GM19193 (cell line): ENCODE results near the gene ITGAD.

ENCODE experiments used
- POLR2A ChIP-seq: IDR thresholded peaks from 4 replicates; pipeline ENCODE4 v1.6.1; 2011; ENCODE audit not compliant: insufficient read depth, insufficient read length; ENCODE audit errors: extremely low read depth

The ITGAD gene

DNA sequence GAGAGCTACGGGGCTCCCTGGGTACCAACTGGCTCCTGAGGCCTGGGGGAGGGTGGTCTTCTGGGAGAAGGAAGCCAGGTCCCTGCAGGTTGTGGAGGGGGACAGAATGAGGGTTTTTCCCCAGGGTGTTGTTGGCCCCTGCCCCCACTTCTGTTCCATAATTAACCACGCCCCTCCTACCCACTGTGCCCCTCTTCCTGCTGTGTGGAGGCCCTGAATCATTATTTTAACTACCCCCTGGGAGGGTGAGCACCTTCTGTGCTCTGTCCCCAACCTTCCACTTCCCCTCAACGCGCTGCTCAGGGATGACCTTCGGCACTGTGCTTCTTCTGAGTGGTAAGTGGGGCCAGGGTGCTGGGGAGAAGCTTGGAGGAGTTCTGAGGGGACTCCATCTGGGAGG is at the start of gene ITGAD:
Gene ITGAD, plus strand, starts transcription at position 280 of the 400 bp plus-strand sequence. Its CDS starts 26 bp downstream, at position 306.
- no peak for TF ChIP-seq POLR2A

- no peak for TF ChIP-seq POLR2A
Observed at GRCh38 chr16:31344712-31345111, 48.4 kb upstream of the ITGAD start.

DNA sequence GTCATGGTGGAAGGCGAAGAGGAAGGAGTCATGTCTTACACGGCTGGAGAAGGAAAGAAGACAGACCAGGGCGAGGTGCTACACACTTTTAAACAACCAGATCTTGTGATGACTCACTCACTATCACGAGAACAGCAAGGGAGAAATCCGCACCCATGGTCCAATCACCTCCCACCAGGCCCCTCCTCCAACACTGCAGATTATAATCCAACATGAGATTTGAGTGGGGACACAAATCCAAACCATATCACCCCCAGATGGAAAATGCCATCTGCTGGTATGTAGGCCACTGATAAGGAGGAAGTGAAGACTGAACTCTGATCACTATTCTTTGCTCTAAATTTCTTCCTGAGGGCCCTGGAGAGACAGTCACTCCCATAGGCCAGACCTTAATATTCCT is 45.7 kb upstream of the ITGAD start:
- TF ChIP-seq POLR2A, result no peak

DNA sequence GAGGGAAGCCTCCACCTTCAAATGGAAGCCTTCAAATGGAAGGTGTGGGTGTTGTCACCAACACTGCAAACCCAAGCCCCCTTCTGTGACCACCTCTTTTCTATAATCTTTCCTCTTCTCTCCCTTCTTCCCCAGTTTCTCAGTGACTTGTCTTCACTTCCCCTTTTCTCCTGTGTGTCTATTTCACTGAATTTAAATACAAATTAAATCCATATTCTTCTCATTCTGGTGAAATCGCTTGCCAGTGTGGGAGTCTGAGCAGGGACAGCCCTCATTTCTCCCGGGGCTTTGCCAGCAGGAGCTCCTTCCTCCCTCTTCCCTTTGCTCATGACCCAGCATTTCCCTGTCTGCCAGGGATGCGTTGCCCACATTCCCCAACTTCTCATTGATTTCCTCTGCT is 44.6 kb upstream of the ITGAD start:
- no peak for TF ChIP-seq POLR2A

- no peak for TF ChIP-seq POLR2A
Observed at GRCh38 chr16:31350275-31351005, 42.7 kb upstream of the ITGAD start.

DNA sequence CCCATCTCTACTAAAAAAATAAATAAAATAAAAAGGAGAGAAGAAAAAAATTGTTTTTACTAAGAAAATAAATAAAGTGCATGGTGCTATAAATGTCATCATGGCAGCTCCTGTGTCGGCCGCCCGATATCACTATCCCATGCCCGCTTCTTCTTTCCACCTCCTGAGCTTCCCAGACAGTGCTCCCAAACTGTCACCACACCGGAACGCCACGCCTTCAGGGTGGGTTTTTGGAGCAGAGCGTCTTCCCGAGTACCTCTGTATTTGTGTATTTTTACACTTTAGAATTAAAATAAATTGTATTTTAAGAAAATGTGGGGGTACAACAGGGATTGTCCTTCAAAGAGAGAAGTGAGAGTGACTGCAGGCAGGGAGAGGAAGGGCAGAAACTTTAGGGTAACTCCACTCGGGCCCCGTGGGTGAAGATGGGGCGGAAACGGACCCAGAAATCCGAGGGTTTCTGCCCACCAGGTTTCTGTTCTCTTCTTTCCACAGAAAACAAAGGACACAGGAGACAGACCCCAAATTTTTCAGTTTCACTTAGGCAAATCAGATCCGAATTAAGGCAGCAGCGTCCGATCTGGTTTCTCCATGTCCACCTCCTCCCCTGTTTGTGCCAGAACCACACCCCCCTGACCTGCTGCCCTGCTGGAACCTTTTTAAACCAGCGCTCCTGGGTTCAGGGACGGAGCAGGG is 41.7 kb upstream of the ITGAD start:
- no peak for TF ChIP-seq POLR2A

DNA sequence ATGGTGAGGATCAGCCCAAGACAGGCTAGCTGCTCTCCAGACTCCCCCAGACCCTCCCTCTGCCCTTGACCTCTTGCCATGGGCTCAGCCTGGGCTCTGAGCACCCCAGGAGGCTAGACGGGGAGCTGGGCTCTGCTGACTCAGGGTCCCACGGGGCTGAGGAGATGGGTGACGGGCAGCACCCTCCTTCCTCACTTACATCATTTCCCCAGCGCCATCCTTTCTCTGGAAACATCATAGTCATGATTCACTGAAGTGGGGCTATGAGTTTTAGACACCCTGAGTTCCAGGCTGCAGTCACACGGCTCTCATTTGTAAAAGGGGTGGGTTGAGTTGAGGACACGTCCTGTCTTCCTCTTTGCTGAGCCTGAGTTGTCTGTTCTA is 41.2 kb upstream of the ITGAD start:
- TF ChIP-seq POLR2A, result no peak

DNA sequence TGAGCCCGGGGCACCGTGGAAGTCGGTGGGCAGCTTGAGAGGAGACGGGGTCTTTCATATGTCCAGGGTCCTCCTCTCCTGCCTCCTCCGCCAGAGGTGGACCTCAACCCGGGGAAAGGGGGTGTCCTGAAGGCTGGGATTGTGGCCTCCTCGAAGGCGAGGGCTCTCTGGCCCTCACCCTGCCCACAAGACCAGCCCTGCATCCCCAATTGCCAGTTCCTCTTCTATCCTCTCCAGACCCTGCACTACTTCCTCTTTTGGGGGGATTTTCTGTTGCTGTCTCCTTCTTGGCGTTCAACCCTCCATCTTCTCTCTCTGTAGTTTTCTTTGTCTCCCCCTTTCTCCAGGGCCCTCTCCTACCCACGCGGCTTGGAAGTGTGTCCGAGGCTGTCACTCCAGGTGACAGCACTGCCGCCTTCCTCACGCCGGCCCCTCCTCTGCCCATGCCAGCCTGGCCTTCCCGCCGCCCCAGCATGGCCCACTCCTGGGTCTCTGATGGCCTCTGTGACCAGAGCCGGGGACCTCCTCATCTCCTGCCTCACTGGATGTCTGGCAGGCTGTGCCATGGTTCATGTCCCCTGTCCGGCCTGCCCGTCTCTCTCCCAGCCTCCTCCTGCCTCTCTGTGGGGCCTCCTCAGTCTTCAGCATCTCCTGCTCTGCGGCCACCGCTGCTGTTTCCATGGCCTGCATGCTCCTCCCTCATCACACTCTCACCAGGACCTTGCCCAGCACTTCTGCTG is 40.6 kb upstream of the ITGAD start:
- TF ChIP-seq POLR2A, result no peak

DNA sequence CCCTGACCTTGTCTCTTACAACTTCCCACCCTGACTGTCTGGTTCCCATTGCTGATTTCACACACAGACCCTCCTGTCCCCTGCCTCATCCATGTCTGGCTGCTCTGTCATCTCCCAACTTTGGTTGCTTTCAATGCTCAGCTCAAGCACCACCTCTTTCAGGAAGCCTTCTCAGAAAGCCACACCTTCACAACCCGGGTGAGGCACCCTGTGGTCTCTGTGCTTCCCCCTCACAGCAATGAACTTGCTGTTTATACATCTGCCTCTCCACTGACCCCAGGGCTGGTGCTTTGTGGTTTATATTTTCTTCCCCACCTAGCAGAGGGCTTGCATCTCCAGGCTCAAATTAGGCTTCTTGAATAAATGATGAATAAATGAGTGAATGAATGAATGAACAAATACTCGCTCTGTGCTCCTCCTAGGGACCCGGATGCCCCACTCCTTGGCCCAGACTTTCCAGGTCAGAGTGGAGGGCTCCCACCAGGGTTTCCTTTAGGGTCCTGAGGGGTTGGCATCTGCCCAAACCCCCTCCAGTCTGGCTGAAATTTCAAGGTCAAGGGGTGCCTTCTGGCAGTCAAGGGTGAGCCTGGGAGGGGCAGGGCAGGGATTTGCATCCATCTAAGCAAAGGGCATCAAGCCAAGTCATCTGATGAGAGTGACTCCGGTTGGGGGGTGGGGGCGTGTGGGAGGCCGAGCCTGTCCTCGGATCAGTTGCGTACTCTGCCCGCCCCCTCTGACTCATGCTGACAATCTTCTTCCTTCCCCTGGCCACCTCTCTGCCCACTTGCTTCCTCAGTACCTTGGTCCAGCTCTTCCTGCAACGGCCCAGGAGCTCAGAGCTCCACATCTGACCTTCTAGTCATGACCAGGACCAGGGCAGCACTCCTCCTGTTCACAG is 38.5 kb upstream of the ITGAD start, which contains the start of gene ITGAX:
Gene ITGAX, plus strand, starts transcription at position 783 of the 898 bp plus-strand sequence. Its CDS starts 79 bp downstream, at position 862.
- TF ChIP-seq POLR2A, result peak; percentile 52

- no peak for TF ChIP-seq POLR2A
Observed at GRCh38 chr16:31355431-31356100, 37.6 kb upstream of the ITGAD start.

- no peak for TF ChIP-seq POLR2A
Observed at GRCh38 chr16:31356566-31357323, 36.4 kb upstream of the ITGAD start.

- TF ChIP-seq POLR2A, result no peak
Observed at GRCh38 chr16:31357324-31358109, 35.6 kb upstream of the ITGAD start.
